ENCODE measurements around the gene TOP1. TPM values are rescaled to one million over a fixed set of nuclear protein-coding genes. Genes with fewer than 3 reads are reported as not detected.

The TOP1 gene
- total RNA-seq, 1 donor from 2014 or later = 58.9 TPM

GRCh38 chr20:41089555-41089954 is 60.9 kb downstream of the TOP1 start:
- no peaks in the 10 kb centered on the region for H3K4me1 ChIP-seq
- H3K36me3 ChIP-seq = peaks cover 24% of the 10 kb centered on the region
- H3K4me2 ChIP-seq = no peak overlapping the region
- Mint-ChIP-seq H3K9me3 (no peaks in the 10 kb centered on the region), H3K4me3 (no peak overlapping the region), H3K27me3 (ENCODE audit: insufficient read depth, low read depth) (no peaks in the 10 kb centered on the region), H3K4me1 (no peaks in the 10 kb centered on the region), H3K36me3 (peaks cover 40% of the 10 kb centered on the region), H3K27ac (no peak overlapping the region)
- peaks cover 30% of the 10 kb centered on the region for H3F3A ChIP-seq (ENCODE audit: low read depth)
- no peaks in the 10 kb centered on the region for H3K27me3 ChIP-seq
- no peaks in the 10 kb centered on the region for H3K9me3 ChIP-seq (ENCODE audit: low read depth)
- no peak overlapping the region for H3K4me3 ChIP-seq
- TF ChIP-seq CTCF (IDR thresholded peaks at IDR 0.05) (no peak), EZH2phosphoT487 (IDR thresholded peaks at IDR 0.05) (no peak), EZH2 (IDR thresholded peaks at IDR 0.05) (no peak)
- H4K20me1 ChIP-seq (ENCODE audit: low read depth) = no peaks in the 10 kb centered on the region
- no peak overlapping the region for H3K27ac ChIP-seq
- no peak overlapping the region for H2AFZ ChIP-seq (replicated peaks)
- DNase-seq (ENCODE audit: low spot score) = no peak
- H3K9ac ChIP-seq = no peak overlapping the region
- peaks cover 4% of the 10 kb centered on the region for H3K79me2 ChIP-seq (ENCODE audit: low read depth)

DNA sequence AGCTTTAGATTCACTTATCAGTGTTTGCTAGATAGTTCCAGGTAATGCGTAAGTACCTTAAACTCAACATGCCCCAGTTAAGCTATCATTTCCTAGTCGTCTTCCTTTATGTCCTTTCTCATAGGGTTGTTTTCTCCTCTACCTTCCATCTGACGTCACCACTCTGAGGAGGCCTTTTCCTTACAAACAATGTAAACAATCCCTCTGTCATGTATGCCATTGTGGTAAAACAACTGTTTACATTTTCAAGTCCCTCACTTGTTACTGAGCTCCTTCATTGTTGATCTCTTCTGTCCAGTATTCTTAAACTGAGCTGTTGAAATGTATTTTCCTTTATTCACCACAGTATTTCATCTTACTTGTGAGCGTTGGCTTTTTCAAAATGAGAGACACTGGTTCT is 63.3 kb downstream of the TOP1 start:
- no peak overlapping the region for H2AFZ ChIP-seq (replicated peaks)
- peaks cover 28% of the 10 kb centered on the region for H3K36me3 ChIP-seq
- no peaks in the 10 kb centered on the region for H3K27me3 Mint-ChIP-seq (ENCODE audit: insufficient read depth, low read depth)
- H3K9me3 Mint-ChIP-seq = no peaks in the 10 kb centered on the region
- no peaks in the 10 kb centered on the region for H3K9me3 ChIP-seq (ENCODE audit: low read depth)
- H3K4me1 ChIP-seq = no peaks in the 10 kb centered on the region
- no peak overlapping the region for H3K27ac Mint-ChIP-seq
- H3K4me1 Mint-ChIP-seq = no peaks in the 10 kb centered on the region
- H3K4me3 Mint-ChIP-seq = no peak overlapping the region
- H3K27me3 ChIP-seq = no peaks in the 10 kb centered on the region
- TF ChIP-seq EZH2 (IDR thresholded peaks at IDR 0.05) (no peak), EZH2phosphoT487 (IDR thresholded peaks at IDR 0.05) (no peak), CTCF (IDR thresholded peaks at IDR 0.05) (no peak)
- peaks cover 9% of the 10 kb centered on the region for H4K20me1 ChIP-seq (ENCODE audit: low read depth)
- no peak for DNase-seq (ENCODE audit: low spot score)
- H3K27ac ChIP-seq = no peak overlapping the region
- H3K4me3 ChIP-seq = no peak overlapping the region
- H3F3A ChIP-seq (ENCODE audit: low read depth) = peaks cover 32% of the 10 kb centered on the region
- H3K9ac ChIP-seq = no peak overlapping the region
- peaks cover 14% of the 10 kb centered on the region for H3K79me2 ChIP-seq (ENCODE audit: low read depth)
- H3K4me2 ChIP-seq = no peak overlapping the region
- H3K36me3 Mint-ChIP-seq = peaks cover 32% of the 10 kb centered on the region

GRCh38 chr20:41094353-41095055 is 65.9 kb downstream of the TOP1 start:
- Histone ChIP-seq H4K20me1 (ENCODE audit: low read depth) (peaks cover 9% of the 10 kb centered on the region), H3K9ac (no peak overlapping the region), H2AFZ (replicated peaks) (no peak overlapping the region), H3K36me3 (peaks cover 47% of the 10 kb centered on the region), H3K4me2 (no peak overlapping the region), H3K4me3 (no peak overlapping the region), H3K27ac (peak overlapping the region; percentile 54), H3K27me3 (no peaks in the 10 kb centered on the region), H3K4me1 (no peaks in the 10 kb centered on the region), H3K9me3 (ENCODE audit: low read depth) (no peaks in the 10 kb centered on the region), H3K79me2 (ENCODE audit: low read depth) (peaks cover 10% of the 10 kb centered on the region), H3F3A (ENCODE audit: low read depth) (peaks cover 37% of the 10 kb centered on the region)
- no peak for DNase-seq (ENCODE audit: low spot score)
- Mint-ChIP-seq H3K4me3 (no peak overlapping the region), H3K27me3 (ENCODE audit: insufficient read depth, low read depth) (no peaks in the 10 kb centered on the region), H3K9me3 (no peaks in the 10 kb centered on the region), H3K36me3 (peaks cover 24% of the 10 kb centered on the region), H3K4me1 (no peaks in the 10 kb centered on the region), H3K27ac (no peak overlapping the region)
- no peak for TF ChIP-seq EZH2phosphoT487 (IDR thresholded peaks at IDR 0.05)
- no peak for TF ChIP-seq EZH2 (IDR thresholded peaks at IDR 0.05)
- no peak for TF ChIP-seq CTCF (IDR thresholded peaks at IDR 0.05)

Measured in neural progenitor cell (in vitro differentiated cells).